A549 (cell line): ENCODE data around the gene CLIP2. TPM values are rescaled to one million over a fixed set of nuclear protein-coding genes. Genes with fewer than 3 reads are reported as not detected.

ENCODE experiments used
- ATAC-seq, 2 experiments: fragments of 200-7000 bp in 1 of 2; fragments of >200 bp in 1 of 2; cut with Nextera tagmentation in 1 of 2; cut with Tn5 transposase in 1 of 2; 3 replicates each; pipeline versions ENCODE4 v1.8.0 to v1.9.1; 2018 to 2020; ENCODE audit warnings: mild to moderate bottlenecking in 1 of 2, moderate library complexity in 1 of 2
- CTCF ChIA-PET: fragments of 300-600 bp; sonication (Branson Sonifier 250); formaldehyde crosslinking; extraction: SDS; loops from one replicate; lab custom pipeline; 2021; ENCODE audit warnings: antibody characterized with exemption, inconsistent platforms; lab: Yijun Ruan, JAX
- POLR2A ChIA-PET: fragments of 350-600 bp; formaldehyde crosslinking; extraction: SDS; loops from one replicate; lab custom pipeline; 2021; ENCODE audit warnings: antibody characterized with exemption, inconsistent platforms; lab: Yijun Ruan, JAX
- DNase-seq, 2 experiments: peaks; one replicate each; pipeline versions ENCODE4 v3.0.0 to v3.0.0-alpha.2; 2011 to 2016; ENCODE audit warnings: low read depth in 1 of 2, low spot score in 1 of 2
- FAIRE-seq: peaks from 2 replicates; lab custom pipeline; 2011; peaks lifted over from hg19 to GRCh38; lab: Jason Lieb, UNC
- H3K27ac ChIP-seq, 2 experiments: fragments of >200 bp; sonication (Bioruptor Twin); formaldehyde crosslinking; 3 replicates each; pipeline ENCODE4 v1.5.1; 2016 to 2017
- H3K4me1 ChIP-seq: fragments of >200 bp; sonication (Bioruptor Twin); formaldehyde crosslinking; 3 replicates; pipeline ENCODE4 v1.6.1; 2016
- H3K4me2 ChIP-seq: fragments of >200 bp; sonication (Bioruptor Twin); formaldehyde crosslinking; 3 replicates; pipeline ENCODE4 v1.6.1; 2016
- H3K4me3 ChIP-seq: fragments of >200 bp; sonication (Bioruptor Twin); formaldehyde crosslinking; 3 replicates; pipeline ENCODE4 v1.5.1; 2016
- H3K9me3 ChIP-seq: fragments of >200 bp; sonication (Bioruptor Twin); formaldehyde crosslinking; 3 replicates; pipeline ENCODE4 v1.6.1; 2016
- ATOH8 ChIP-seq: fragments of 250-450 bp; sonication (Bioruptor Pico); IDR thresholded peaks from 2 replicates; pipeline ENCODE4 v1.5.0; 2020; ENCODE audit warnings: low read depth, mild to moderate bottlenecking, moderate library complexity
- BCL3 ChIP-seq: fragments of >200 bp; sonication (Bioruptor Twin); formaldehyde crosslinking; IDR thresholded peaks from 3 replicates; pipeline ENCODE4 v1.6.1; 2016
- CBX8 ChIP-seq: fragments of 200-600 bp; sonication (generic); IDR thresholded peaks from 2 replicates; pipeline ENCODE4 v1.6.1; 2016
- CHD2 ChIP-seq: fragments of 150-350 bp; IDR thresholded peaks from 2 replicates; pipeline ENCODE4 v1.6.1; 2014; ENCODE audit warnings: low read length; ENCODE audit not compliant: partially characterized antibody
- FOSL2 ChIP-seq, 2 experiments: fragments of 450-650 bp in 1 of 2; fragments of >200 bp in 1 of 2; sonication (Bioruptor Twin) in 1 of 2; formaldehyde crosslinking; IDR thresholded peaks; 2 replicates each; pipeline versions ENCODE4 v1.5.0 to v1.6.1; 2016 to 2020; ENCODE audit warnings: mild to moderate bottlenecking in 1 of 2, moderate library complexity in 1 of 2
- HES2 ChIP-seq: fragments of >200 bp; sonication (Bioruptor Twin); formaldehyde crosslinking; IDR thresholded peaks from 2 replicates; pipeline ENCODE4 v1.6.1; 2016
- HEYL ChIP-seq: fragments of 250-450 bp; sonication (Bioruptor Pico); IDR thresholded peaks from 2 replicates; pipeline ENCODE4 v1.8.0; 2021; ENCODE audit warnings: mild to moderate bottlenecking, moderate library complexity
- HOXB5 ChIP-seq: fragments of 250-450 bp; sonication (Bioruptor Pico); IDR thresholded peaks from 2 replicates; pipeline ENCODE4 v1.5.0; 2020; ENCODE audit warnings: mild to moderate bottlenecking, moderate library complexity
- KDM1A ChIP-seq: fragments of 200-600 bp; sonication (generic); IDR thresholded peaks from 2 replicates; pipeline ENCODE4 v1.6.1; 2016; ENCODE audit warnings: low read depth, mild to moderate bottlenecking
- MAZ ChIP-seq: fragments of 150-350 bp; IDR thresholded peaks from 2 replicates; pipeline ENCODE4 v1.6.1; 2014; ENCODE audit warnings: antibody characterized with exemption, low read depth, low read length, borderline replicate concordance
- NFE2L2 ChIP-seq: fragments of 150-350 bp; conservative IDR thresholded peaks from 2 replicates; pipeline ENCODE4 v1.6.1; 2014; ENCODE audit warnings: low read length
- NR3C1 ChIP-seq: fragments of >200 bp; sonication (Bioruptor Twin); formaldehyde crosslinking; IDR thresholded peaks from 3 replicates; pipeline ENCODE4 v1.6.1; 2017
- POLR2A ChIP-seq: IDR thresholded peaks from 2 replicates; pipeline ENCODE4 v1.6.1; 2012; ENCODE audit warnings: mild to moderate bottlenecking, low read length
- RAD21 ChIP-seq, 2 experiments: fragments of >200 bp in 1 of 2; sonication (Bioruptor Twin) in 1 of 2; formaldehyde crosslinking in 1 of 2; IDR thresholded peaks in 1 of 2; conservative IDR thresholded peaks in 1 of 2; 2 replicates in 1 of 2; 3 replicates in 1 of 2; pipeline ENCODE4 v1.6.1; 2012 to 2018; ENCODE audit warnings: inconsistent platforms in 1 of 2
- RCOR1 ChIP-seq: fragments of 150-350 bp; IDR thresholded peaks from 2 replicates; pipeline ENCODE4 v1.6.1; 2014; ENCODE audit warnings: antibody characterized with exemption, low read length, low read depth
- REST ChIP-seq: fragments of 200-600 bp; sonication (generic); IDR thresholded peaks from 2 replicates; pipeline ENCODE4 v1.6.1; 2016; ENCODE audit warnings: antibody characterized with exemption, mild to moderate bottlenecking, moderate library complexity
- RNF2 ChIP-seq: fragments of 200-600 bp; sonication (generic); IDR thresholded peaks from 2 replicates; pipeline ENCODE4 v1.6.1; 2016; ENCODE audit warnings: low read depth, mild to moderate bottlenecking, antibody characterized with exemption, moderate library complexity, borderline replicate concordance
- SMC3 ChIP-seq: fragments of >200 bp; sonication (Bioruptor Twin); formaldehyde crosslinking; IDR thresholded peaks from 3 replicates; pipeline ENCODE4 v1.6.1; 2018; ENCODE audit warnings: inconsistent platforms
- SREBF2 ChIP-seq: fragments of 450-650 bp; IDR thresholded peaks from 2 replicates; pipeline ENCODE4 v1.6.1; 2014; ENCODE audit warnings: mild to moderate bottlenecking, moderate library complexity
- TP53 ChIP-seq: fragments of 250-450 bp; sonication (Bioruptor Pico); IDR thresholded peaks from 2 replicates; pipeline ENCODE4 v1.5.0; 2021; ENCODE audit warnings: mild to moderate bottlenecking, moderate library complexity
- ZC3H11A ChIP-seq: fragments of 450-650 bp; IDR thresholded peaks from 2 replicates; pipeline ENCODE4 v1.6.1; 2014; ENCODE audit warnings: antibody characterized with exemption, mild to moderate bottlenecking
- ZSCAN20 ChIP-seq: fragments of 250-450 bp; sonication (Bioruptor Pico); IDR thresholded peaks from 2 replicates; pipeline ENCODE4 v1.8.0; 2022; ENCODE audit warnings: mild to moderate bottlenecking, moderate library complexity
- WGBS: methylation state at CpG from one replicate; pipeline ENCODE4 v1.1.6; 2017; ENCODE audit errors: missing lambda C conversion rate; 5-methylcytosine and 5-hydroxymethylcytosine counted together
- polyA plus RNA-seq, 4 experiments: library from polyadenylated mRNA; depleted of rRNA in 3 of 4; stranded (reverse); fragments of >200 nt; fragmentation: RNase III in 1 of 4; extraction: RNeasy Plus Mini Kit Qiagen cat#74134 plus additional on column Dnase treatment in 1 of 4; gene quantifications; 2 replicates in 3 of 4; 3 replicates in 1 of 4; pipeline ENCODE4 v1.2.3, GENCODE V29; 2011 to 2017
- TF ChIP-seq, protein P1 (sequence below): IDR thresholded peaks from 2 replicates; pipeline ENCODE4 v1.6.1; 2012; ENCODE audit warnings: low read depth, borderline replicate concordance

The CLIP2 gene
- polyA plus RNA-seq, 2 of the 4 experiments (the other 2 are of a cell fraction) = 3.7 to 17.0 TPM

GRCh38 chr7:74242122-74242443, 47.1 kb upstream of the CLIP2 start:
- no peak for DNase-seq
- Histone ChIP-seq H3K4me3 (no peak overlapping the region), H3K4me1 (no peaks in the 10 kb centered on the region), H3K9me3 (no peaks in the 10 kb centered on the region), H3K27ac (no peak overlapping the region), H3K4me2 (no peak overlapping the region)
- FAIRE-seq = no peak
- ChIA-PET CTCF (interaction anchor here (1.5 to 4.7 kb wide), 4 partner anchors 9 to 159 kb away, joined by 5 to 23 read pairs (median 10); no protein-coding TSS in a partner anchor), POLR2A (no interaction called here)
- ATAC-seq = no peak
- TF ChIP-seq CBX8 (no peak), RAD21 (conservative IDR thresholded peaks at IDR 0.05 in 1 of 2, IDR thresholded peaks at IDR 0.05 in 1 of 2) (no peak), ATOH8 (no peak), HES2 (no peak), MAZ (no peak), NR3C1 (no peak)
- 90% methylated on average over 6 of the region's 6 CpGs for WGBS

DNA sequence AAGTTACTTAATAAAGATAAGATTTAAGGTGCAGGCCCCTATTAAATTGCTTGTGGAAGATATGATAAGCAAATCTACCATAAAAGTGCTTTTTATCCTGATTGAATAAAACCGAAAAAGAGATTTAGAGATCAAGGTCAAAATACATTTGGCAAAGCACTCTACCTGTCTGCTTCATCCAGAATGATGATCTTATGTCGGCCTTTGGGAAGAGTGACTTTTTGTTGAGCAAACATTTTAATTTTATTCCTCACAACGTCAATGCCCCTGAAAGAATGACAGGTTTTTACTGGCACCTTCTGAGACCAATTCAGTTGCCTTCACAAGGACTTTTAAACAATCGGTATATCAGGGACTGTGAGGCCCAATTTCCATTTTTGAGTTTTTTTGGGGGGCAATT, 42.7 kb upstream of the CLIP2 start:
- CTCF ChIA-PET = interaction anchor here (3.0 kb wide), 1 partner anchor 154 kb away, joined by 13 read pairs; no protein-coding TSS in a partner anchor
- no peak overlapping the region for H3K4me2 ChIP-seq
- no peak for FAIRE-seq
- H3K9me3 ChIP-seq = no peaks in the 10 kb centered on the region
- WGBS = 80% methylated on average over 4 of the region's 4 CpGs
- no peak overlapping the region for H3K4me3 ChIP-seq
- no peak overlapping the region for H3K27ac ChIP-seq
- DNase-seq = no peak
- no peak for ATAC-seq
- no peaks in the 10 kb centered on the region for H3K4me1 ChIP-seq
- POLR2A ChIA-PET = no interaction called here
- no peak for TF ChIP-seq ZSCAN20 (CRISPR knock-in tag)
- TF ChIP-seq, protein P1, sequence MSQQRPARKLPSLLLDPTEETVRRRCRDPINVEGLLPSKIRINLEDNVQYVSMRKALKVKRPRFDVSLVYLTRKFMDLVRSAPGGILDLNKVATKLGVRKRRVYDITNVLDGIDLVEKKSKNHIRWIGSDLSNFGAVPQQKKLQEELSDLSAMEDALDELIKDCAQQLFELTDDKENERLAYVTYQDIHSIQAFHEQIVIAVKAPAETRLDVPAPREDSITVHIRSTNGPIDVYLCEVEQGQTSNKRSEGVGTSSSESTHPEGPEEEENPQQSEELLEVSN = no peak
- no peak for TF ChIP-seq CHD2
- no peak for TF ChIP-seq NR3C1
- TF ChIP-seq ZC3H11A = no peak
- TF ChIP-seq REST = no peak
- no peak for TF ChIP-seq BCL3
- no peak for TF ChIP-seq KDM1A
- TF ChIP-seq HOXB5 (CRISPR knock-in tag) = no peak
- TF ChIP-seq SREBF2 = no peak
- TF ChIP-seq POLR2A = no peak

GRCh38 chr7:74248156-74248555, 41.1 kb upstream of the CLIP2 start:
- WGBS = 89% methylated on average over 6 of the region's 6 CpGs
- H3K27ac ChIP-seq = no peak overlapping the region
- DNase-seq (no peak), ATAC-seq (no peak), FAIRE-seq (no peak)
- ChIA-PET CTCF (interaction anchor here (3.0 to 3.8 kb wide), 2 partner anchors 42 to 153 kb away, joined by 13 to 18 read pairs; no protein-coding TSS in a partner anchor), POLR2A (no interaction called here)
- H3K9me3 ChIP-seq = no peaks in the 10 kb centered on the region
- peaks cover 4% of the 10 kb centered on the region; the same call in 1 of the 3 replicates for H3K4me1 ChIP-seq
- no peak overlapping the region for H3K4me2 ChIP-seq
- no peak overlapping the region for H3K4me3 ChIP-seq
- TF ChIP-seq TP53 (CRISPR knock-in tag) (no peak), HEYL (no peak), NR3C1 (no peak), RCOR1 (no peak), SREBF2 (no peak), FOSL2 (IDR thresholded peaks at IDR 0.05) (no peak), FOSL2 (CRISPR knock-in tag; IDR thresholded peaks at IDR 0.05) (no peak), CHD2 (no peak), RAD21 (conservative IDR thresholded peaks at IDR 0.05 in 1 of 2, IDR thresholded peaks at IDR 0.05 in 1 of 2) (no peak), SMC3 (no peak), ZC3H11A (no peak), RNF2 (no peak), NFE2L2 (no peak), BCL3 (no peak)
